H1 (cell line): ENCODE measurements around the gene HM13. TPM values are rescaled to one million over a fixed set of nuclear protein-coding genes. Genes with fewer than 3 reads are reported as not detected.

Experiments
- CTCF ChIA-PET: fragments of 300-600 bp; sonication (Branson Sonifier 250); formaldehyde crosslinking; loops from one replicate; lab custom pipeline; 2021; ENCODE audit not compliant: partially characterized antibody; lab: Charles Lee
- POLR2A ChIA-PET: fragments of 300-600 bp; sonication (Branson Sonifier 250); formaldehyde crosslinking; loops from one replicate; lab custom pipeline; 2021; ENCODE audit warnings: inconsistent platforms; ENCODE audit not compliant: partially characterized antibody; lab: Charles Lee
- DNase-seq, 2 experiments: peaks; one replicate each; pipeline versions ENCODE4 v3.0.0 to v3.0.0-alpha.2; 2010 to 2022; ENCODE audit warnings: low spot score in 2 of 2, low read depth in 1 of 2, mixed read lengths in 1 of 2
- FAIRE-seq: peaks from 2 replicates; lab custom pipeline; 2011; peaks lifted over from hg19 to GRCh38; lab: Jason Lieb, UNC
- H2AFZ ChIP-seq: 2 replicates; pipeline ENCODE4 v1.8.1; 2012; ENCODE audit warnings: low read length, inconsistent platforms
- H2AK5ac ChIP-seq: 2 replicates; pipeline ENCODE4 v1.6.1; 2013; ENCODE audit warnings: low read depth, low read length
- H2BK120ac ChIP-seq: replicated peaks from 2 replicates; pipeline ENCODE3; 2013; ENCODE audit warnings: low read depth, low read length, inconsistent platforms
- H2BK12ac ChIP-seq: 2 replicates; pipeline ENCODE4 v1.6.1; 2013; ENCODE audit warnings: low read depth, low read length
- H2BK15ac ChIP-seq: 2 replicates; pipeline ENCODE4 v1.6.1; 2013; ENCODE audit warnings: low read length
- H2BK20ac ChIP-seq: 2 replicates; pipeline ENCODE4 v1.6.1; 2013; ENCODE audit warnings: low read length
- H2BK5ac ChIP-seq: 2 replicates; pipeline ENCODE4 v1.6.1; 2013; ENCODE audit warnings: low read depth, low read length
- H3K14ac ChIP-seq: 2 replicates; pipeline ENCODE4 v1.6.1; 2013; ENCODE audit warnings: inconsistent platforms; ENCODE audit not compliant: insufficient read length
- H3K18ac ChIP-seq: 2 replicates; pipeline ENCODE4 v1.6.1; 2013; ENCODE audit warnings: low read length; ENCODE audit errors: extremely low read depth
- H3K23ac ChIP-seq: 2 replicates; pipeline ENCODE4 v1.6.1; 2013; ENCODE audit warnings: inconsistent platforms; ENCODE audit not compliant: insufficient read length
- H3K23me2 ChIP-seq: 2 replicates; pipeline ENCODE4 v1.6.1; 2013; ENCODE audit warnings: low read depth, low read length
- H3K27ac ChIP-seq: 2 replicates; pipeline ENCODE4 v1.6.1; 2011; ENCODE audit warnings: low read depth, low read length, inconsistent platforms
- H3K27me3 ChIP-seq, 4 experiments: replicated peaks in 1 of 4; 1 replicate in 1 of 4; 2 replicates in 3 of 4; pipeline versions ENCODE4 v1.6.1 to v1.8.1; 2011 to 2013; ENCODE audit warnings: low read length in 3 of 4, mild to moderate bottlenecking in 3 of 4, inconsistent platforms in 2 of 4, mixed read lengths in 2 of 4, moderate library complexity in 1 of 4; ENCODE audit not compliant: control insufficient read depth in 3 of 4, insufficient read depth in 3 of 4; ENCODE audit errors: extremely low read depth in 1 of 4
- H3K36me3 ChIP-seq, 4 experiments: 2 replicates each; pipeline versions ENCODE4 v1.6.1 to v1.8.1; 2011 to 2013; ENCODE audit warnings: mild to moderate bottlenecking in 4 of 4, low read length in 3 of 4, moderate library complexity in 2 of 4, control low read depth in 1 of 4, inconsistent platforms in 1 of 4; ENCODE audit not compliant: insufficient read depth in 4 of 4, control insufficient read depth in 2 of 4
- H3K4ac ChIP-seq: replicated peaks from 2 replicates; pipeline ENCODE3; 2013; ENCODE audit warnings: low read length, low read depth, mixed read lengths, inconsistent platforms; ENCODE audit not compliant: insufficient read length
- H3K4me1 ChIP-seq, 4 experiments: replicated peaks in 1 of 4; 1 replicate in 1 of 4; 2 replicates in 3 of 4; pipeline versions ENCODE4 v1.6.1 to v1.8.1; 2011 to 2013; ENCODE audit warnings: low read length in 3 of 4, inconsistent platforms in 2 of 4, mixed read lengths in 1 of 4; ENCODE audit not compliant: insufficient read depth in 4 of 4, control insufficient read depth in 3 of 4
- H3K4me2 ChIP-seq, 2 experiments: 2 replicates each; pipeline versions ENCODE4 v1.6.1 to v1.8.1; 2011 to 2013; ENCODE audit warnings: low read depth in 2 of 2, low read length in 2 of 2, control low read depth in 1 of 2, inconsistent platforms in 1 of 2, mild to moderate bottlenecking in 1 of 2; ENCODE audit not compliant: insufficient read depth in 1 of 2
- H3K4me3 ChIP-seq, 4 experiments: fragments of 200-600, 300-600 bp in 1 of 4; sonication (generic), shearing (Covaris generic), sonication (Bioruptor Twin) in 1 of 4; 2 replicates each; pipeline versions ENCODE4 v1.5.1 to v1.8.1; 2011 to 2016; ENCODE audit warnings: low read length in 4 of 4, low read depth in 3 of 4, control low read depth in 2 of 4, inconsistent platforms in 2 of 4, mild to moderate bottlenecking in 2 of 4, mixed read lengths in 1 of 4, moderate library complexity in 1 of 4; ENCODE audit not compliant: insufficient read depth in 2 of 4; ENCODE audit errors: extremely low read depth in 1 of 4
- H3K56ac ChIP-seq: replicated peaks from 2 replicates; pipeline ENCODE3; 2013; ENCODE audit warnings: low read depth, mild to moderate bottlenecking, mixed read lengths, low read length, inconsistent platforms; ENCODE audit not compliant: insufficient read length
- H3K79me1 ChIP-seq: 2 replicates; pipeline ENCODE4 v1.6.1; 2013; ENCODE audit warnings: low read depth, low read length, control low read depth
- H3K79me2 ChIP-seq, 2 experiments: 2 replicates each; pipeline versions ENCODE4 v1.6.1 to v1.8.1; 2012 to 2013; ENCODE audit warnings: low read length in 2 of 2, mild to moderate bottlenecking in 2 of 2, inconsistent platforms in 1 of 2; ENCODE audit not compliant: insufficient read depth in 2 of 2, control insufficient read depth in 1 of 2
- H3K9ac ChIP-seq, 4 experiments: replicated peaks in 1 of 4; 1 replicate in 1 of 4; 2 replicates in 3 of 4; pipeline versions ENCODE4 v1.6.1 to v1.8.1; 2011 to 2013; ENCODE audit warnings: low read depth in 3 of 4, low read length in 3 of 4, control low read depth in 2 of 4, mild to moderate bottlenecking in 2 of 4, moderate library complexity in 2 of 4, inconsistent platforms in 1 of 4; ENCODE audit errors: extremely low read depth in 1 of 4
- H3K9me3 ChIP-seq, 2 experiments: 2 replicates each; pipeline versions ENCODE4 v1.6.1 to v1.8.1; 2012 to 2013; ENCODE audit warnings: mild to moderate bottlenecking in 2 of 2, moderate library complexity in 2 of 2, control low read depth in 1 of 2, inconsistent platforms in 1 of 2, low read depth in 1 of 2, low read length in 1 of 2, mixed read lengths in 1 of 2; ENCODE audit not compliant: insufficient read depth in 2 of 2
- H4K20me1 ChIP-seq, 2 experiments: replicated peaks in 1 of 2; 2 replicates each; pipeline versions ENCODE3 to v1.8.1; 2011 to 2013; ENCODE audit warnings: inconsistent platforms in 2 of 2, low read length in 2 of 2, mild to moderate bottlenecking in 1 of 2; ENCODE audit not compliant: insufficient read depth in 2 of 2, control insufficient read depth in 1 of 2
- H4K5ac ChIP-seq: 2 replicates; pipeline ENCODE4 v1.6.1; 2013; ENCODE audit warnings: low read length, low read depth, mixed read lengths, inconsistent platforms; ENCODE audit not compliant: insufficient read length
- H4K8ac ChIP-seq: 2 replicates; pipeline ENCODE4 v1.8.0; 2013; ENCODE audit warnings: mild to moderate bottlenecking, moderate library complexity, low read length, inconsistent platforms; ENCODE audit not compliant: insufficient read depth; ENCODE audit errors: extremely low read depth
- H4K91ac ChIP-seq: replicated peaks from 2 replicates; pipeline ENCODE3; 2013; ENCODE audit warnings: low read length, mixed read lengths, inconsistent platforms; ENCODE audit not compliant: insufficient read length
- BCL11A ChIP-seq, 2 experiments: IDR thresholded peaks; one replicate each; pipeline ENCODE4 v1.6.1; 2011; ENCODE audit warnings: low read depth in 2 of 2, low read length in 2 of 2, mild to moderate bottlenecking in 2 of 2
- CBX5 ChIP-seq: fragments of 300-800, 300-1000 bp; sonication (generic); IDR thresholded peaks from 2 replicates; pipeline ENCODE4 v1.7.1; 2016; ENCODE audit warnings: antibody characterized with exemption, low read length, low read depth
- CEBPB ChIP-seq: IDR thresholded peaks from 2 replicates; pipeline ENCODE4 v1.6.1; 2012; ENCODE audit warnings: low read depth, low read length
- KDM5A ChIP-seq: fragments of 200-600 bp; IDR thresholded peaks from 2 replicates; pipeline ENCODE4 v1.7.1; 2012; ENCODE audit warnings: mild to moderate bottlenecking, low read length, inconsistent platforms, mixed read lengths
- RAD21 ChIP-seq, 2 experiments: IDR thresholded peaks in 1 of 2; conservative IDR thresholded peaks in 1 of 2; 2 replicates each; pipeline ENCODE4 v1.6.1; 2011; ENCODE audit warnings: low read depth in 2 of 2, low read length in 2 of 2, improper control_type of control experiment in 1 of 2, inconsistent platforms in 1 of 2, mild to moderate bottlenecking in 1 of 2, moderate library complexity in 1 of 2
- SP2 ChIP-seq: IDR thresholded peaks from 2 replicates; pipeline ENCODE4 v1.6.1; 2012; ENCODE audit warnings: mild to moderate bottlenecking, low read length, inconsistent platforms
- TEAD4 ChIP-seq: IDR thresholded peaks from 2 replicates; pipeline ENCODE4 v1.6.1; 2012; ENCODE audit warnings: low read depth, low read length, inconsistent platforms, mixed read lengths
- YY1 ChIP-seq: IDR thresholded peaks from 2 replicates; pipeline ENCODE4 v1.6.1; 2011; ENCODE audit warnings: low read depth, mild to moderate bottlenecking, low read length
- WGBS, 2 experiments: shearing (Covaris generic) in 1 of 2; methylation state at CpG; one replicate each; pipeline versions ENCODE4 v1.1.6 to v1.1.7; 2013 to 2015; ENCODE audit warnings: low lambda C conversion rate in 2 of 2, mixed read lengths in 2 of 2, inconsistent platforms in 1 of 2, low coverage in 1 of 2, missing lambda C conversion rate in 1 of 2; ENCODE audit not compliant: insufficient replicate concordance in 2 of 2, insufficient coverage in 1 of 2, insufficient read length in 1 of 2; ENCODE audit errors: extremely low coverage in 1 of 2, missing lambda C conversion rate in 1 of 2; 5-methylcytosine and 5-hydroxymethylcytosine counted together
- polyA plus RNA-seq, 7 experiments: library from polyadenylated mRNA; depleted of rRNA in 3 of 7; stranded (reverse) in 5 of 7; unstranded in 2 of 7; fragments of >200 nt in 5 of 7; fragments of 200-250 nt in 2 of 7; gene quantifications; 1 replicate in 5 of 7; 2 replicates in 1 of 7; 4 replicates in 1 of 7; pipeline versions ENCODE4 v1.2.1 to v1.2.3, GENCODE V29; 2011 to 2013; ENCODE audit warnings: missing spikeins in 2 of 7, mixed read lengths in 2 of 7
- total RNA-seq: library from RNA; stranded (reverse); fragmentation: NEBNext Ultra II Directional; extraction: Animal tissue kit (Norgen Biotek cat#: 25700); gene quantifications from 2 replicates; pipeline ENCODE4 v1.2.1, GENCODE V29; 2021
- TF ChIP-seq, protein P1 (sequence below), 3 experiments: IDR thresholded peaks; 1 replicate in 2 of 3; 2 replicates in 1 of 3; pipeline versions ENCODE4 v1.5.1 to v1.6.1; 2011; ENCODE audit warnings: low read length in 3 of 3, mild to moderate bottlenecking in 3 of 3, inconsistent platforms in 2 of 3, low read depth in 1 of 3, moderate library complexity in 1 of 3; ENCODE audit not compliant: insufficient read depth in 1 of 3; ENCODE audit errors: control extremely low read depth in 1 of 3
- TF ChIP-seq, protein P2 (sequence below): IDR thresholded peaks from 2 replicates; pipeline ENCODE4 v1.6.1; 2011; ENCODE audit warnings: low read depth, mild to moderate bottlenecking, low read length; ENCODE audit not compliant: insufficient read depth

HM13 gene
- total and polyA plus RNA-seq, 2 of the 8 experiments (the other 6 are each of a cell fraction or from before 2014, with no cell fraction given): 118 to 183 TPM

DNA sequence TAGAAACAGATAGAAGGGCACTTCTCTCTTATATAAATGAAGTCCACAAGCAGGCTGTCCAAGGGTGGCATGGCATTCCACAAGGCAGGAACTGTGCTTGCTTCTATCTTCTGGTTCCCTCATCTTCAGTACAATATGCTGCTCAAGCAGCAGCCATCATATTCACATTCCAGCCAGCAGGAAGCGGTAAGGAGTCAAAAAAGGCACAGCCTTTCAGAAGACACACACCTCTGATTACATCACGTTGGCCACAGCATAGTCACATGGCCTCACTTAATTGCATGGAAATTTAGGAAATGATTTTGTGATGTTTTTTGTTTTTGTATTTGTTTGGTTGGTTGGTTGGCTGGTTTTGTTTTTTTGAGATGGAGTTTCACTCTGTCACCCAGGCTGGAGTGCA lies 20.1 kb upstream of the HM13 start:
- Histone ChIP-seq H3K14ac (no peak overlapping the region), H3K27me3 (no peaks in the 10 kb centered on the region), H3K9ac (no peak overlapping the region), H3K56ac (no peak overlapping the region), H4K8ac (no peak overlapping the region), H2BK120ac (no peak overlapping the region), H3K79me1 (no peaks in the 10 kb centered on the region), H4K91ac (no peak overlapping the region), H3K36me3 (no peaks in the 10 kb centered on the region), H3K4me2 (no peak overlapping the region), H3K9me3 (peaks cover 27 to 64% of the 10 kb centered on the region in 2 experiments), H3K4me1 (no peaks in the 10 kb centered on the region), H2BK15ac (no peak overlapping the region), H3K23me2 (no peaks in the 10 kb centered on the region), H2AFZ (no peak overlapping the region), H2BK5ac (no peak overlapping the region), H3K27ac (no peak overlapping the region), H2AK5ac (no peak overlapping the region), H4K20me1 (no peaks in the 10 kb centered on the region), H2BK20ac (no peak overlapping the region), H3K4me3 (no peak overlapping the region), H3K79me2 (no peaks in the 10 kb centered on the region), H3K18ac (no peak overlapping the region), H3K23ac (no peak overlapping the region), H4K5ac (no peak overlapping the region), H3K4ac (no peak overlapping the region), H2BK12ac (no peak overlapping the region)
- ChIA-PET POLR2A (no interaction called here), CTCF (interaction anchor here (1.3 kb wide), 1 partner anchor 9 kb away, joined by 5 read pairs; no protein-coding TSS in a partner anchor)
- 43% methylated on average over 2 of the region's 2 CpGs; no CpG with 5 or more reads in 1 of the 2 experiments for WGBS, 2 experiments
- FAIRE-seq: peak; percentile 76
- peak in 1 of 2 experiments; percentile 67 for DNase-seq
- TF ChIP-seq YY1 (peak; percentile 53; the same call in 1 of the 2 replicates), SP2 (no peak), KDM5A (no peak), CBX5 (no peak), CEBPB (0 out of 2 replicates have a peak, but pooled peaks have one; percentile 8), RAD21 (IDR thresholded peaks at IDR 0.05 in 1 of 2, conservative IDR thresholded peaks at IDR 0.05 in 1 of 2; ENCODE audit: low read depth in 2 of 2, low read length in 2 of 2) (peak in 1 of 2 experiments; percentile 22; a peak in 1 of 4 replicates), BCL11A (IDR thresholded peaks at IDR 0.05; ENCODE audit: low read depth in 2 of 2, low read length in 2 of 2) (no peak), TEAD4 (peak; percentile 96)
- TF ChIP-seq, protein P1, sequence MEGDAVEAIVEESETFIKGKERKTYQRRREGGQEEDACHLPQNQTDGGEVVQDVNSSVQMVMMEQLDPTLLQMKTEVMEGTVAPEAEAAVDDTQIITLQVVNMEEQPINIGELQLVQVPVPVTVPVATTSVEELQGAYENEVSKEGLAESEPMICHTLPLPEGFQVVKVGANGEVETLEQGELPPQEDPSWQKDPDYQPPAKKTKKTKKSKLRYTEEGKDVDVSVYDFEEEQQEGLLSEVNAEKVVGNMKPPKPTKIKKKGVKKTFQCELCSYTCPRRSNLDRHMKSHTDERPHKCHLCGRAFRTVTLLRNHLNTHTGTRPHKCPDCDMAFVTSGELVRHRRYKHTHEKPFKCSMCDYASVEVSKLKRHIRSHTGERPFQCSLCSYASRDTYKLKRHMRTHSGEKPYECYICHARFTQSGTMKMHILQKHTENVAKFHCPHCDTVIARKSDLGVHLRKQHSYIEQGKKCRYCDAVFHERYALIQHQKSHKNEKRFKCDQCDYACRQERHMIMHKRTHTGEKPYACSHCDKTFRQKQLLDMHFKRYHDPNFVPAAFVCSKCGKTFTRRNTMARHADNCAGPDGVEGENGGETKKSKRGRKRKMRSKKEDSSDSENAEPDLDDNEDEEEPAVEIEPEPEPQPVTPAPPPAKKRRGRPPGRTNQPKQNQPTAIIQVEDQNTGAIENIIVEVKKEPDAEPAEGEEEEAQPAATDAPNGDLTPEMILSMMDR (IDR thresholded peaks at IDR 0.05; ENCODE audit: control extremely low read depth in 1 of 3, insufficient read depth in 1 of 3, low read depth in 1 of 3, low read length in 3 of 3): peak; percentile 3 to 77 (median 55)
- TF ChIP-seq, protein P2, sequence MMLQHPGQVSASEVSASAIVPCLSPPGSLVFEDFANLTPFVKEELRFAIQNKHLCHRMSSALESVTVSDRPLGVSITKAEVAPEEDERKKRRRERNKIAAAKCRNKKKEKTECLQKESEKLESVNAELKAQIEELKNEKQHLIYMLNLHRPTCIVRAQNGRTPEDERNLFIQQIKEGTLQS: 0 out of 2 replicates have a peak, but pooled peaks have one; percentile 35
